NCI-H1417 (cell line): ENCODE results near the gene IMMP2L.

ENCODE experiments used
- DNase-seq, 3 experiments: peaks; one replicate each; lab custom pipeline; 2025; lab: John Stamatoyannopoulos, UW

The IMMP2L gene

DNA sequence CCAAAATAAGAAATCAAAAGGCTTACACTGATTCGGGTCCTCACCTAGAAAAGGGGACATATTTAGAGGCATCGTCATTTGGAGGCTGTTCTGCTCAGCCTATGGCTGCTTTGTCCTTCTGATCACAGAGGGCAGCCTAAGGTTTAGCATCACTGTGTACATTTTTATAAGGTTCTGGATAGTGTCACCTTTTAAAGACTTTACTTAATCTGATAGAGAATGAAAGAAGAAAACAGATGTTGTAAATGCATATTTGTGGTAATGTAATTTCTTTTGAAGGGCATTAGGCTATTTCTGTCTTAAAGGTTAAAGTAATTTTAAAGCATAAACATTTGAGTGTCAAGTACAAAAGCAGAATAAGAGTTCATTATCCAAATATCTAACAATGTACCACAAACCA is 916.7 kb downstream of the IMMP2L start:
- DNase-seq: no peak

DNA sequence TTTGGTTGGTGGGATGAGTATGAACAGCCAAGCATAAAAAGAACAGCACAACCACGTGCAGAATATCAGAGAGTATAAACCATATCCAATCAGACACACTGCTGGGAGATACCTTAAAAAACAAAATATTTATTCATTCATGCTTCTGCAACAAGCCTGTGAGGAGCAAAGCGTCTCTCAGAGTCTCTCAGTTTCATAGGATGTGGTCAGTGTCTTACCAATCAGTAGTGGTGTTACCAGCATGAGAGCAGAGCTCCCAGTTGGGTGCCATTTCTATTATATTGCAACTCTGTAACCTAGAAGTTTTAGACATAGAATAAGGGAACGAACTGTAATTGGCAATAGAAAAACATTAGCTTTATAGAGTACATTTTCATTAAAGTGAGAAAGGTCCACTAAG is 917.2 kb downstream of the IMMP2L start:
- no peak for DNase-seq

DNA sequence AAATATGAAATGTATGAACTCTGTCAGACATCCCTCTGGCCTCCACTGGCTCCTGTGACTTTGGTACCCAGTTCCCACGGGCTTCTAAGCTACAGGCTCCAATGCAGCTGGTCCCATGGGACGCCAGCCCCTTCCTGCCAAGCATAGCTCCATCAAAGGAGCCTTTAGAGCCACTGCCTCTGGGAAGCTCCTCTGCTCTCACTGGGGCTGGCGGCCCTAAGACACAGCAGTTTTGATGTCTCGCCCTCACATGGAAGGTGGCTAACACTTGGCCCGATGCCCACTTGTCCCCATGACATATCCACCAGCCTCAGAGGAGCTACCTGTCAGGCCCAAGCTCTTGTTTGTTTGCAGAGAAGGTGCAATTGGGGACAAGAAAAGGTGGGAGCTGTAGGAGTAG is 925.0 kb downstream of the IMMP2L start:
- no peak for DNase-seq

- DNase-seq: no peak
Measured at GRCh38 chr7:110633313-110633712, 929.0 kb downstream of the IMMP2L start.

DNA sequence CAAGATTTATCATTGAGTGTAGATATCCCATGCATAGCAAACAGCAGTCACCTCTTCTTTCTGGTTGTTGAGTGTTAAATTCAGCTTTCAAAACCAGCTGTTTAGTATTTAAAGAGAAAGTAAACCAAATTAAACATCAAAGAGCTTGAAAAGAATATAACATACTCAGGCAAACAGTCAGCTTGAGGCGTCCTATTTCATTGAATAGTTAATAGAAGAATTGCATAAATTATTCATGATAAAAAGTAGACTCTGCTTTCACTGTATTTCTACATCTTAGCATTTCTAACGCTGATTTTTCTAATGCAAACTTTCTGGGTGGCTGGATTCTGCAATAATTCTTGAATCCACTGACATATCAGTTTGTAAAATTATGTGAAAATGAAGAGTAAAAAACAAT is 935.9 kb downstream of the IMMP2L start:
- no peak for DNase-seq

DNA sequence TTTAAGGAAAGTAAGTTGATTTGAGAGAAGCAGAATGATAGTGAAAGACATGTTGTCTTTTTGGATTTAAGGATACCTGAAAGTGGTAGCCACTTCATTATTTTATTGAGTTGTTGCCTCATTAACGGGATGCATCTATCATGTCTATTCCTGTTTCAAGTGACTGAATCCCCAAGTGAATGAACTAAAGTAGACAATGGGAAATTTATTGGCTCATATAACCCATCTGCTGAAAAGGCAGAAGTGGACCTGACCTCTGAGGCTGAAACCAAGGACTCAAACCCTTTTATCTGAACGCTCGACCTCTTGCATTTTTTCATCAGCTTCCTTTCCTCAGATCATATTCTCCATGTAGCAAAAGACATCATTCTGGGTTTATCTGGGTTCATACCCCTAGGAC is 937.0 kb downstream of the IMMP2L start:
- DNase-seq: no peak

- no peak for DNase-seq
Measured at GRCh38 chr7:110623436-110623835, 938.9 kb downstream of the IMMP2L start.

DNA sequence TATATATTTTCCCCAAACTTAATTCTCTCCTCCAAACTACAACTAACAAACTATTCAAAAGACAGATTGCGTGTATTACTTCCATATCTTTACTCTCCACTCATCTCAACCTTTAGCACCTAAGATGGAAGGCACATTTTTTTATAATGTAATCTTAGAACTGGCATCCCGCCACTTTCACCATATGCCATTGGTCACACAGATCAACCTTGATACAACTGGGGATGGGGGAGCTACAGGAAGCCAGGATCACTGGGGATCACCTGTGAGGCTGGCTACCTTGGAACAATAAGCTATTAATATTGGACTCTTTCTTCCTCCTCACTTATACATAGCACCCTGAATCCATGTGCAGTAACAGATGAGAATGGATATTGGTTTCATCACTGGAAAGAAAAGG is 941.0 kb downstream of the IMMP2L start:
- no peak for DNase-seq

DNA sequence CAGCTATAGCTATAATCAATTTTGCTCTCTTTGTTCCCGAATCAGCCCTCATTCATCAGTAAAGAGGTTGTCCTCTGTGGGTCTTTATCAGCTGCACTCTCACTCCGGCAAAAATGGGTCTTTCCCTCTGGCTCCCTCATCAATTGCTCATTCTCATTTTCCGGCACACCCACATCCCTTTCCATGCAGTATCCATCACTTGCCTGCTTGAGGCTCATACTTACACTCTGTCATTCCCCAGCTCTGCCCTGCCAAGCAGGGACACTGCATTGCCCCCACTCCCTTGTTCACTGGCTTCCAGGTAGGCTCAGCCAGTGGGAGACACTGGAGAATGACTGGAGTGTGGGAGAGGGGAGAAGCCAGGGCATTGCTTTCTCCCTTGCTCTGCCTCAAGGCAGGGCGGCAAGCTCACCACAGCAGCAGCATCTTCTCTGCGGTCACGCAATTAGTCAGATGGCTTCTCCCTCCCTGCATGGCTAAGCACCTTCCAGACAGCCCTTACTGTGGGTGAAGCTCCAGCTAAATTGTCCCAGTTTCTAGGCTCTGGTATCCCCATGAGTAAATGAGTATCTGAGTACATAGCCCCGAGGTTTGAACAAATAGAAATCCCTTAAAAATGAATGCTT is 942.1 kb downstream of the IMMP2L start:
- no peak for DNase-seq
